ENCODE measurements around the gene MOB1B.
"Not testable (repeated sequence)": the region's sequence is repeated elsewhere in the genome, so short reads cannot be mapped to it uniquely, and the experiment has no call there.

Gene MOB1B

GRCh38 chr4:71005025-71005424, 102.9 kb downstream of the MOB1B start:
- H3K4me1 ChIP-seq (ENCODE audit: control insufficient read depth, insufficient read depth, low read depth, low read length); H3K79me1 ChIP-seq (replicated peaks; ENCODE audit: low read length, poor library complexity, severe bottlenecking); H2AK5ac ChIP-seq (ENCODE audit: low read length, severe bottlenecking); H3K14ac ChIP-seq (ENCODE audit: low read length in 2 of 2); H3K9ac ChIP-seq (ENCODE audit: low read length); H2BK15ac ChIP-seq (ENCODE audit: low read depth, poor library complexity, severe bottlenecking); H3K9me3 ChIP-seq (ENCODE audit: control insufficient read depth, low read length); H4K91ac ChIP-seq (ENCODE audit: low read length); H3K36me3 ChIP-seq (ENCODE audit: control insufficient read depth in 1 of 2, insufficient read depth in 2 of 2, low read depth in 1 of 2, low read length in 2 of 2); H3K4me2 ChIP-seq (ENCODE audit: low read length, poor library complexity, severe bottlenecking); H3K4ac ChIP-seq (ENCODE audit: low read depth in 1 of 2, low read length in 2 of 2); H2BK120ac ChIP-seq (ENCODE audit: low read depth, low read length); H2BK5ac ChIP-seq (ENCODE audit: low read depth, low read length, poor library complexity, severe bottlenecking); DNase-seq; H2AFZ ChIP-seq (ENCODE audit: low read depth, low read length); H3K23ac ChIP-seq (ENCODE audit: low read length in 2 of 2); H2BK12ac ChIP-seq (ENCODE audit: low read length in 2 of 2); H3K4me3 ChIP-seq (ENCODE audit: insufficient read depth in 1 of 2, low read depth in 1 of 2, low read length in 2 of 2); H3K27me3 ChIP-seq (ENCODE audit: control insufficient read depth in 1 of 2, insufficient read depth in 1 of 2, low read length in 2 of 2); H3K27ac ChIP-seq (ENCODE audit: low read length, poor library complexity, severe bottlenecking); H4K8ac ChIP-seq (ENCODE audit: low read length); H3K18ac ChIP-seq (ENCODE audit: low read depth in 1 of 2, low read length in 2 of 2): not testable (repeated sequence)
- WGBS: 97% methylated on average over 5 of the region's 6 CpGs

- no peak overlapping the region for H3K23ac ChIP-seq (ENCODE audit: low read length in 2 of 2)
- no peak overlapping the region for H4K8ac ChIP-seq (ENCODE audit: low read length)
- no peak overlapping the region for H4K91ac ChIP-seq (ENCODE audit: low read length)
- H3K79me1 ChIP-seq (replicated peaks; ENCODE audit: low read length, poor library complexity, severe bottlenecking): peaks cover 8% of the 10 kb centered on the region
- H3K27ac ChIP-seq (ENCODE audit: low read length, poor library complexity, severe bottlenecking): no peak overlapping the region
- no peak overlapping the region for H2BK15ac ChIP-seq (ENCODE audit: low read depth, poor library complexity, severe bottlenecking)
- H3K4me3 ChIP-seq (ENCODE audit: insufficient read depth in 1 of 2, low read depth in 1 of 2, low read length in 2 of 2): no peak overlapping the region
- H2AFZ ChIP-seq (ENCODE audit: low read depth, low read length): no peak overlapping the region
- no peak overlapping the region for H2BK12ac ChIP-seq (ENCODE audit: low read length in 2 of 2)
- 98% methylated on average over 6 of the region's 6 CpGs for whole genome bisulfite sequencing
- H3K18ac ChIP-seq (ENCODE audit: low read depth in 1 of 2, low read length in 2 of 2): no peak overlapping the region
- H3K9ac ChIP-seq (ENCODE audit: low read length): no peak overlapping the region
- H3K14ac ChIP-seq (ENCODE audit: low read length in 2 of 2): no peak overlapping the region
- H2AK5ac ChIP-seq (ENCODE audit: low read length, severe bottlenecking): no peak overlapping the region
- no peak for DNase-seq
- no peak overlapping the region for H2BK5ac ChIP-seq (ENCODE audit: low read depth, low read length, poor library complexity, severe bottlenecking)
- no peak overlapping the region for H3K4me2 ChIP-seq (ENCODE audit: low read length, poor library complexity, severe bottlenecking)
- no peaks in the 10 kb centered on the region for H3K36me3 ChIP-seq (ENCODE audit: control insufficient read depth in 1 of 2, insufficient read depth in 2 of 2, low read depth in 1 of 2, low read length in 2 of 2)
- no peaks in the 10 kb centered on the region for H3K9me3 ChIP-seq (ENCODE audit: control insufficient read depth, low read length)
- no peak overlapping the region for H2BK120ac ChIP-seq (ENCODE audit: low read depth, low read length)
- H3K27me3 ChIP-seq (ENCODE audit: control insufficient read depth in 1 of 2, insufficient read depth in 1 of 2, low read length in 2 of 2): no peaks in the 10 kb centered on the region
- H3K4me1 ChIP-seq (ENCODE audit: control insufficient read depth, insufficient read depth, low read depth, low read length): peaks cover 6% of the 10 kb centered on the region
- H3K4ac ChIP-seq (ENCODE audit: low read depth in 1 of 2, low read length in 2 of 2): no peak overlapping the region
Measured at GRCh38 chr4:71006203-71006907, 104.2 kb downstream of the MOB1B start.

- Histone ChIP-seq H4K8ac (ENCODE audit: low read length) (no peak overlapping the region), H3K18ac (ENCODE audit: low read depth in 1 of 2, low read length in 2 of 2) (no peak overlapping the region), H3K36me3 (ENCODE audit: control insufficient read depth in 1 of 2, insufficient read depth in 2 of 2, low read depth in 1 of 2, low read length in 2 of 2) (no peaks in the 10 kb centered on the region), H2AFZ (ENCODE audit: low read depth, low read length) (no peak overlapping the region), H3K27ac (ENCODE audit: low read length, poor library complexity, severe bottlenecking) (no peak overlapping the region), H3K4me1 (ENCODE audit: control insufficient read depth, insufficient read depth, low read depth, low read length) (peaks cover 6% of the 10 kb centered on the region), H3K27me3 (ENCODE audit: control insufficient read depth in 1 of 2, insufficient read depth in 1 of 2, low read length in 2 of 2) (no peaks in the 10 kb centered on the region), H3K79me1 (replicated peaks; ENCODE audit: low read length, poor library complexity, severe bottlenecking) (peaks cover 10% of the 10 kb centered on the region), H3K4me2 (ENCODE audit: low read length, poor library complexity, severe bottlenecking) (no peak overlapping the region), H3K9ac (ENCODE audit: low read length) (no peak overlapping the region), H3K14ac (ENCODE audit: low read length in 2 of 2) (no peak overlapping the region), H3K4ac (ENCODE audit: low read depth in 1 of 2, low read length in 2 of 2) (no peak overlapping the region), H2BK5ac (ENCODE audit: low read depth, low read length, poor library complexity, severe bottlenecking) (no peak overlapping the region), H3K23ac (ENCODE audit: low read length in 2 of 2) (no peak overlapping the region), H3K4me3 (ENCODE audit: insufficient read depth in 1 of 2, low read depth in 1 of 2, low read length in 2 of 2) (no peak overlapping the region), H2AK5ac (ENCODE audit: low read length, severe bottlenecking) (no peak overlapping the region), H2BK15ac (ENCODE audit: low read depth, poor library complexity, severe bottlenecking) (no peak overlapping the region), H4K91ac (ENCODE audit: low read length) (no peak overlapping the region), H3K9me3 (ENCODE audit: control insufficient read depth, low read length) (no peaks in the 10 kb centered on the region), H2BK120ac (ENCODE audit: low read depth, low read length) (no peak overlapping the region), H2BK12ac (ENCODE audit: low read length in 2 of 2) (no peak overlapping the region)
- 100% methylated on average over 2 of the region's 2 CpGs for WGBS
- DNase-seq: no peak
Measured at GRCh38 chr4:71008196-71008595, 106.0 kb downstream of the MOB1B start.

GRCh38 chr4:71009086-71009485, 106.9 kb downstream of the MOB1B start:
- H3K9ac ChIP-seq (ENCODE audit: low read length): peak overlapping the region; percentile 29
- H3K4me1 ChIP-seq (ENCODE audit: control insufficient read depth, insufficient read depth, low read depth, low read length): peaks cover 6% of the 10 kb centered on the region
- no peak overlapping the region for H2BK5ac ChIP-seq (ENCODE audit: low read depth, low read length, poor library complexity, severe bottlenecking)
- H2BK15ac ChIP-seq (ENCODE audit: low read depth, poor library complexity, severe bottlenecking): no peak overlapping the region
- H3K14ac ChIP-seq (ENCODE audit: low read length in 2 of 2): no peak overlapping the region
- peak overlapping the region in 1 of 2 experiments; percentile 27 for H3K4me3 ChIP-seq (ENCODE audit: insufficient read depth in 1 of 2, low read depth in 1 of 2, low read length in 2 of 2)
- no peak overlapping the region for H4K91ac ChIP-seq (ENCODE audit: low read length)
- no peak overlapping the region for H3K4me2 ChIP-seq (ENCODE audit: low read length, poor library complexity, severe bottlenecking)
- no peak for DNase-seq
- no peak overlapping the region for H3K27ac ChIP-seq (ENCODE audit: low read length, poor library complexity, severe bottlenecking)
- H3K9me3 ChIP-seq (ENCODE audit: control insufficient read depth, low read length): no peaks in the 10 kb centered on the region
- H3K4ac ChIP-seq (ENCODE audit: low read depth in 1 of 2, low read length in 2 of 2): no peak overlapping the region
- H4K8ac ChIP-seq (ENCODE audit: low read length): no peak overlapping the region
- no peaks in the 10 kb centered on the region for H3K27me3 ChIP-seq (ENCODE audit: control insufficient read depth in 1 of 2, insufficient read depth in 1 of 2, low read length in 2 of 2)
- no peak overlapping the region for H2AK5ac ChIP-seq (ENCODE audit: low read length, severe bottlenecking)
- no peak overlapping the region for H3K18ac ChIP-seq (ENCODE audit: low read depth in 1 of 2, low read length in 2 of 2)
- H2BK120ac ChIP-seq (ENCODE audit: low read depth, low read length): no peak overlapping the region
- WGBS: 64% methylated on average over 2 of the region's 3 CpGs
- H3K23ac ChIP-seq (ENCODE audit: low read length in 2 of 2): no peak overlapping the region
- no peak overlapping the region for H2BK12ac ChIP-seq (ENCODE audit: low read length in 2 of 2)
- H2AFZ ChIP-seq (ENCODE audit: low read depth, low read length): no peak overlapping the region
- no peaks in the 10 kb centered on the region for H3K36me3 ChIP-seq (ENCODE audit: control insufficient read depth in 1 of 2, insufficient read depth in 2 of 2, low read depth in 1 of 2, low read length in 2 of 2)
- H3K79me1 ChIP-seq (replicated peaks; ENCODE audit: low read length, poor library complexity, severe bottlenecking): peaks cover 10% of the 10 kb centered on the region
